Measurements from ENCODE around the gene ATL2.

The ATL2 gene

DNA sequence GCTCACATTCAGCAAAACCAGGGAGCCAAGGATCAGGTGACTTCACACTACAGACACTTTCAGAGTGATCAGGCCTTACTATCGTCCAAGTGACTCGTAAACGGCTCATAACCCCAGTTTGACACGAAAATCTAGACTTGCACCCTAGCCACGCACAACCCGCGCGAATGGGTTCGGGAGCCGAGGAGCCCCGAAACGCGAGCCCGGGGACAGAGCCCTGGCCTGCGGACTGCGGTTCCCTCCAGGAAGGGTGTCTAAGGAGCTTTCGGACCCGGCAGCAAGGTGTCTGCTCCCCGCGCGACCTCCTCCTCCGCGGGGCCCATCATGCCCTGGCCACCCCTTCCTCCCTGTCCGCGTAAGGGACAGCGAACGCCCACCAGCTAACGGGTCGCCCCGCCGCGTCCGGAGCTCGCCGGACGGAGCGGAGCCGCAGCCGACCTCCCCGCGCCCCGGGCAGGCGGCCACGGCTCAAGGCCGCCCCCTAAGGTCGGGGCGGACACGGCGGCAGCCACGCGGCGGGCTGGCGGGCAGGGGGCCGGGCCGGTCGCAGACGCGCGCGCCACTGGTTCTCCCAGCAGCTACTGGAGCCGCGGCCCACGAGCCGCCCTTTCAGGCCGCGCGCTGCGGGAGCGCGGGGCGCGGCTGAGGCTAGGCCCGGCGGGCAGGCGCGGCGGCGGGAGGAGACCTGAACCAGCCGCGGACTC is 575 bp downstream of the ATL2 start:
- peak; percentile 30 for DNase-seq (ENCODE audit: low read depth, low spot score)
- peak overlapping the region; percentile 90 for H3K4me3 ChIP-seq (ENCODE audit: insufficient read length, low read depth)
- peak overlapping the region; percentile 93 for H3K9ac ChIP-seq (ENCODE audit: insufficient read length, low read depth)
- peaks cover 5% of the 10 kb centered on the region for H3K36me3 ChIP-seq (ENCODE audit: insufficient read depth, insufficient read length, low read length)
- no peaks in the 10 kb centered on the region for H3K4me1 ChIP-seq (ENCODE audit: insufficient read depth, insufficient read length)
- no peaks in the 10 kb centered on the region for H3K27me3 ChIP-seq (ENCODE audit: insufficient read depth, insufficient read length)
- TF ChIP-seq ZNF274 (IDR thresholded peaks at IDR 0.05; ENCODE audit: low read depth, low read length) (no peak), SUZ12 (IDR thresholded peaks at IDR 0.05; ENCODE audit: extremely low read depth, insufficient read depth, insufficient read length) (no peak), YY1 (IDR thresholded peaks at IDR 0.05; ENCODE audit: insufficient read depth, insufficient read length) (no peak)
- no peaks in the 10 kb centered on the region for H3K9me3 ChIP-seq (ENCODE audit: insufficient read depth, low read length)

DNA sequence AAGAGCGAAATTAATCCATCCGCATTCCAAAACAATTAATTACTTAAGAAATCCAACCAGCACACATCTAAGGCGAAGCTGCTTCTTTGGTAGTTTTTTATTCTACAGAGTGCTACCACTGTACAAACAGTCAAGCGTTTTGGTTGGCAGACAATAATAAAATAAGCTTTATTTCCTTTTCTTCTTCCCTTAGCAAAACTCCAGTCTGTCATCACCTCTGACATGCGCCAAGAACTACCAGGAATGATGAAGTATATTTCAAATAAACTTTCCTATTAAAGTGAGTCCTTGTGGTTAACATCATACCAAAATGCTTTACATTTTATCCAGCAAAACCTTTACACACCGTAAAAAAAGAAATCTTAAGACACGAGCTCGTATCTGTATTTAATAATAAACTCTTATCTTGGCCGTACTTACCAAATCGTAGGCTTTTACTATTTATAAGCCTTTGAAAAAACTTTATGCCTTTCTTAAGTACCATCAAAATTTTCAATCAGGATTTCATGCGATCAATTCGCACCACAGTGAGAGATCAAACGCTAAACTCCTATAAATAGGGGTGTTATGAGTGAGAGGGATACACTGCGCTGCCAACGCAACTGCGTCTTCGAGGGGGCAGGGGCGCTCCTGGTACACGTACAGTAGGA is 1.3 kb downstream of the ATL2 start:
- no peak for DNase-seq (ENCODE audit: low read depth, low spot score)
- H3K4me1 ChIP-seq (ENCODE audit: insufficient read depth, insufficient read length), result no peaks in the 10 kb centered on the region
- peak overlapping the region; percentile 93 for H3K9ac ChIP-seq (ENCODE audit: insufficient read length, low read depth)
- H3K4me3 ChIP-seq (ENCODE audit: insufficient read length, low read depth), result peak overlapping the region; percentile 90
- H3K9me3 ChIP-seq (ENCODE audit: insufficient read depth, low read length), result no peaks in the 10 kb centered on the region
- peaks cover 5% of the 10 kb centered on the region for H3K36me3 ChIP-seq (ENCODE audit: insufficient read depth, insufficient read length, low read length)
- no peaks in the 10 kb centered on the region for H3K27me3 ChIP-seq (ENCODE audit: insufficient read depth, insufficient read length)
- TF ChIP-seq ZNF274 (IDR thresholded peaks at IDR 0.05; ENCODE audit: low read depth, low read length), result no peak

DNA sequence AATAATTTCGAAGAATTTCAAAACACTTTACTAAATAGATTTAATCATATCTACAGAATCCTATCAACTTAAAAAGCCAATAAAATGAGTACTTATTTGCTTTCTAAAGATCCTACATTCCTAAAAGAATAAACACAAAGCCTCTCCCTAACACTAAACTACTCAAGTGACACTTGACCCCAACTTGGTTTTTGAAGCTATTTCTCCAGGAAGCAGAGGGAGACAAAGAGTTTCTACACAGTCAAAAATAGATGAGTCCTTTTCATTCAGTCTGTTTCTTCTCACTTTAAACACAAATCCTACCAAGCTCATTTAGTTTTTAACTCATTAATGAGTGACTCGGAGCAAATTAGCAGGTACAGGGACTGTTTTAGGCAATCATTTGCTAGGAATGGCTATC is 2.1 kb downstream of the ATL2 start:
- peak overlapping the region; percentile 15 for H3K9ac ChIP-seq (ENCODE audit: insufficient read length, low read depth)
- DNase-seq (ENCODE audit: low read depth, low spot score), result no peak
- peaks cover 5% of the 10 kb centered on the region for H3K36me3 ChIP-seq (ENCODE audit: insufficient read depth, insufficient read length, low read length)
- H3K4me1 ChIP-seq (ENCODE audit: insufficient read depth, insufficient read length), result peaks cover 3% of the 10 kb centered on the region
- H3K9me3 ChIP-seq (ENCODE audit: insufficient read depth, low read length), result no peaks in the 10 kb centered on the region
- TF ChIP-seq SUZ12 (IDR thresholded peaks at IDR 0.05; ENCODE audit: extremely low read depth, insufficient read depth, insufficient read length), result no peak
- no peak for TF ChIP-seq ZNF274 (IDR thresholded peaks at IDR 0.05; ENCODE audit: low read depth, low read length)
- TF ChIP-seq YY1 (IDR thresholded peaks at IDR 0.05; ENCODE audit: insufficient read depth, insufficient read length), result no peak
- no peak overlapping the region for H3K4me3 ChIP-seq (ENCODE audit: insufficient read length, low read depth)
- no peaks in the 10 kb centered on the region for H3K27me3 ChIP-seq (ENCODE audit: insufficient read depth, insufficient read length)

DNA sequence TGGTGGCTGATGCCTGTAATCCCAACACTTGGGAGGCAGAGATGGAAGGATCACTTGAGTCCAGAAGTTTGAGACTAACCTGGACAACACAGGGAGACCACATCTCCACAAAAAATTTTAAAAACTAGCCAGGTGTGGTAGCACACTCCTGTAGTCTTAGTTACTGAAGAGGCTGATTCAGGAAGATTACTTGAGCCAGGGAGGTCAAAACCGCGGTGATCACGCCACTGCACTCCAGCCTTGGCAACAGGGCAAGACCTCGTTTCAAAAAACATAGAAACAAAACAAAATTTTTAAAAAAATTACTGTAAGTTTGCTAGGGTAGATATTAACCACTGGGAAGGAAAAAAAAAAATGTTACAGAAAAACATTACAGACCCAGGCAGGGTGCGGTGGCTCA is 5.8 kb downstream of the ATL2 start:
- peaks cover 5% of the 10 kb centered on the region for H3K36me3 ChIP-seq (ENCODE audit: insufficient read depth, insufficient read length, low read length)
- no peak overlapping the region for H3K9ac ChIP-seq (ENCODE audit: insufficient read length, low read depth)
- no peaks in the 10 kb centered on the region for H3K27me3 ChIP-seq (ENCODE audit: insufficient read depth, insufficient read length)
- no peak overlapping the region for H3K4me3 ChIP-seq (ENCODE audit: insufficient read length, low read depth)
- H3K4me1 ChIP-seq (ENCODE audit: insufficient read depth, insufficient read length), result peaks cover 3% of the 10 kb centered on the region
- no peaks in the 10 kb centered on the region for H3K9me3 ChIP-seq (ENCODE audit: insufficient read depth, low read length)
- TF ChIP-seq YY1 (IDR thresholded peaks at IDR 0.05; ENCODE audit: insufficient read depth, insufficient read length) (no peak), ZNF274 (IDR thresholded peaks at IDR 0.05; ENCODE audit: low read depth, low read length) (no peak), SUZ12 (IDR thresholded peaks at IDR 0.05; ENCODE audit: extremely low read depth, insufficient read depth, insufficient read length) (no peak)
- DNase-seq (ENCODE audit: low read depth, low spot score), result no peak

DNA sequence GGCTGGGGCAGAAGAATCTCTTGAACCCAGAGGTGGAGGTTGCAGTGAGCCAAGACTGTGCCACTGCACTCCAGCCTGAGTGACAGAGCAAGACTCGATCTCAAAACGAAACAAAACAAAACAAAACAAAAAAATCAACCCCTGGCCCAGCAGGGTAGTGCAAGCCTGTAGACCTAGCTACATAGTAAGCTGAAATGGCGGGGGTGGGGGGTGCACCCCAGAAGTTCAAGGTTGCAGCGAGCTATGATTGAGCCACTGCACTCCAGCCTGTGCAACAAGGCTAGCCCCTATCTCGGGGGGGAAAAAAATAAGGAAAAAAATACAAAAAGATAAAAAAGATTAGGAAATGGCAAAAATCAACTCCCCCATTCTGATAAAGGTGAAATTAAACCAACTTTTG is 6.4 kb downstream of the ATL2 start:
- H3K36me3 ChIP-seq (ENCODE audit: insufficient read depth, insufficient read length, low read length), result peaks cover 5% of the 10 kb centered on the region
- no peak overlapping the region for H3K9ac ChIP-seq (ENCODE audit: insufficient read length, low read depth)
- H3K4me1 ChIP-seq (ENCODE audit: insufficient read depth, insufficient read length), result peaks cover 3% of the 10 kb centered on the region
- DNase-seq (ENCODE audit: low read depth, low spot score), result no peak
- TF ChIP-seq ZNF274 (IDR thresholded peaks at IDR 0.05; ENCODE audit: low read depth, low read length), result no peak
- no peaks in the 10 kb centered on the region for H3K9me3 ChIP-seq (ENCODE audit: insufficient read depth, low read length)
- H3K4me3 ChIP-seq (ENCODE audit: insufficient read length, low read depth), result no peak overlapping the region
- no peaks in the 10 kb centered on the region for H3K27me3 ChIP-seq (ENCODE audit: insufficient read depth, insufficient read length)

DNA sequence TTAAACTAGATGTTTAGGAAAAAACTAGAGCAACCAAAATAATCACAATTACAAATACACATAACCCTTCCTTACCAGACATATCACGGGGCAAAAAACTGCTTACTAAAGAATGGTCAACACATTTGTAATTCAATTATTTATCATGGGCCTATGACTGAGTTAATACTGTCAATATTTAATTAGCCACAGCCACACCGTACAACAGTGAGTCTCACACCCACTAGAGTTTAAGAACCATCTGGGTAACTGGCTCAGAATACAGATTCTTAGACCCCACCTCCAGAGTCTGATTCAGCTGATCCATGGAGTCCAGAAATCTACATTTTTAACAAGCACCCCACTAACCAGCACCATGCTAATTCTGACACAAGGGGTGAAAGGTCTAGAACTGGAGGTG is 14.8 kb downstream of the ATL2 start:
- DNase-seq (ENCODE audit: low read depth, low spot score), result no peak
- no peak overlapping the region for H3K4me3 ChIP-seq (ENCODE audit: insufficient read length, low read depth)
- H3K9ac ChIP-seq (ENCODE audit: insufficient read length, low read depth), result no peak overlapping the region
- no peaks in the 10 kb centered on the region for H3K36me3 ChIP-seq (ENCODE audit: insufficient read depth, insufficient read length, low read length)
- no peaks in the 10 kb centered on the region for H3K9me3 ChIP-seq (ENCODE audit: insufficient read depth, low read length)
- TF ChIP-seq YY1 (IDR thresholded peaks at IDR 0.05; ENCODE audit: insufficient read depth, insufficient read length), result no peak
- TF ChIP-seq SUZ12 (IDR thresholded peaks at IDR 0.05; ENCODE audit: extremely low read depth, insufficient read depth, insufficient read length), result no peak
- no peak for TF ChIP-seq ZNF274 (IDR thresholded peaks at IDR 0.05; ENCODE audit: low read depth, low read length)
- no peaks in the 10 kb centered on the region for H3K27me3 ChIP-seq (ENCODE audit: insufficient read depth, insufficient read length)
- H3K4me1 ChIP-seq (ENCODE audit: insufficient read depth, insufficient read length), result no peaks in the 10 kb centered on the region

DNA sequence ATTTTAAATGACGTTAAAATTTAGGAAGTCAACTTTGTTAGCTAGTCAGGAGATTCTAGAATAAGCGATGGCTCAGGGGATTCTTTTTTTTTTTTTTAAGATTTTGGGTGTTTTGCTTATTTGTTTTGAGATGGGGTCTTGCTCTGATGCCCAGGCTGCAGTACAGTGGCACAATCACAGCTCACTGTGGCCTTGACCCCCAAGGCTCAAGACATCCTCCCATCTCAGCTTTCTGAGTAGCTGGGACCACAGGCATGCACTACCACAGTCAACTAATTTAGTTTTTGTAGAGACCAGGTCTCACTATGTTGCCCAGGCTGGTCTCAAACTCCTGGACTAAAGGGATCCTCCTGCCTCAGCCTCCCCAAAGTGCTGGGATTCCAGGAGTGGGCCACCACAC is 16.9 kb downstream of the ATL2 start:
- Histone ChIP-seq H3K27me3 (ENCODE audit: insufficient read depth, insufficient read length) (no peaks in the 10 kb centered on the region), H3K4me1 (ENCODE audit: insufficient read depth, insufficient read length) (no peaks in the 10 kb centered on the region), H3K36me3 (ENCODE audit: insufficient read depth, insufficient read length, low read length) (no peaks in the 10 kb centered on the region), H3K9me3 (ENCODE audit: insufficient read depth, low read length) (no peaks in the 10 kb centered on the region), H3K4me3 (ENCODE audit: insufficient read length, low read depth) (no peak overlapping the region), H3K9ac (ENCODE audit: insufficient read length, low read depth) (no peak overlapping the region)
- DNase-seq (ENCODE audit: low read depth, low spot score), result no peak
- no peak for TF ChIP-seq YY1 (IDR thresholded peaks at IDR 0.05; ENCODE audit: insufficient read depth, insufficient read length)
- no peak for TF ChIP-seq ZNF274 (IDR thresholded peaks at IDR 0.05; ENCODE audit: low read depth, low read length)
- TF ChIP-seq SUZ12 (IDR thresholded peaks at IDR 0.05; ENCODE audit: extremely low read depth, insufficient read depth, insufficient read length), result no peak

Data from NT2/D1 (cell line).